A549 (cell line): ENCODE results near the gene S100A12. TPM values are rescaled to one million over a fixed set of nuclear protein-coding genes. Genes with fewer than 3 reads are reported as not detected.
A peak's percentile ranks its signal among the peaks of the same experiment; 100 is the strongest.

Experiments
- ATAC-seq, 2 experiments: fragments of 200-7000 bp in 1 of 2; fragments of >200 bp in 1 of 2; cut with Nextera tagmentation in 1 of 2; cut with Tn5 transposase in 1 of 2; 3 replicates each; pipeline versions ENCODE4 v1.8.0 to v1.9.1; 2018 to 2020; ENCODE audit warnings: mild to moderate bottlenecking in 1 of 2, moderate library complexity in 1 of 2
- CTCF ChIA-PET: fragments of 300-600 bp; sonication (Branson Sonifier 250); formaldehyde crosslinking; extraction: SDS; loops from one replicate; lab custom pipeline; 2021; ENCODE audit warnings: antibody characterized with exemption, inconsistent platforms; lab: Yijun Ruan, JAX
- POLR2A ChIA-PET: fragments of 350-600 bp; formaldehyde crosslinking; extraction: SDS; loops from one replicate; lab custom pipeline; 2021; ENCODE audit warnings: antibody characterized with exemption, inconsistent platforms; lab: Yijun Ruan, JAX
- DNase-seq, 2 experiments: peaks; one replicate each; pipeline versions ENCODE4 v3.0.0 to v3.0.0-alpha.2; 2011 to 2016; ENCODE audit warnings: low read depth in 1 of 2, low spot score in 1 of 2
- FAIRE-seq: peaks from 2 replicates; lab custom pipeline; 2011; peaks lifted over from hg19 to GRCh38; lab: Jason Lieb, UNC
- H3K27ac ChIP-seq, 2 experiments: fragments of >200 bp; sonication (Bioruptor Twin); formaldehyde crosslinking; 3 replicates each; pipeline ENCODE4 v1.5.1; 2016 to 2017
- H3K4me1 ChIP-seq: fragments of >200 bp; sonication (Bioruptor Twin); formaldehyde crosslinking; 3 replicates; pipeline ENCODE4 v1.6.1; 2016
- H3K4me2 ChIP-seq: fragments of >200 bp; sonication (Bioruptor Twin); formaldehyde crosslinking; 3 replicates; pipeline ENCODE4 v1.6.1; 2016
- H3K4me3 ChIP-seq: fragments of >200 bp; sonication (Bioruptor Twin); formaldehyde crosslinking; 3 replicates; pipeline ENCODE4 v1.5.1; 2016
- H3K9me3 ChIP-seq: fragments of >200 bp; sonication (Bioruptor Twin); formaldehyde crosslinking; 3 replicates; pipeline ENCODE4 v1.6.1; 2016
- BHLHE40 ChIP-seq: IDR thresholded peaks from 2 replicates; pipeline ENCODE4 v1.6.1; 2012; ENCODE audit warnings: low read depth, low read length, inconsistent platforms
- CHD4 ChIP-seq: fragments of 200-600 bp; sonication (generic); IDR thresholded peaks from 2 replicates; pipeline ENCODE4 v1.6.1; 2016; ENCODE audit warnings: antibody characterized with exemption, mild to moderate bottlenecking, borderline replicate concordance
- CTCF ChIP-seq: fragments of >200 bp; sonication (Bioruptor Twin); formaldehyde crosslinking; IDR thresholded peaks from 3 replicates; pipeline ENCODE4 v1.5.1; 2016
- EHF ChIP-seq: fragments of 250-450 bp; sonication (Bioruptor Pico); IDR thresholded peaks from 2 replicates; pipeline ENCODE4 v1.5.0; 2020; ENCODE audit warnings: mild to moderate bottlenecking
- EHMT2 ChIP-seq: fragments of 200-600 bp; sonication (generic); IDR thresholded peaks from 2 replicates; pipeline ENCODE4 v1.6.1; 2016; ENCODE audit warnings: antibody characterized with exemption, low read depth, mild to moderate bottlenecking, moderate library complexity
- ELK1 ChIP-seq: fragments of 150-350 bp; IDR thresholded peaks from 2 replicates; pipeline ENCODE4 v1.6.1; 2014; ENCODE audit warnings: low read depth, mild to moderate bottlenecking, low read length
- FOSL2 ChIP-seq, 2 experiments: fragments of 450-650 bp in 1 of 2; fragments of >200 bp in 1 of 2; sonication (Bioruptor Twin) in 1 of 2; formaldehyde crosslinking; IDR thresholded peaks; 2 replicates each; pipeline versions ENCODE4 v1.5.0 to v1.6.1; 2016 to 2020; ENCODE audit warnings: mild to moderate bottlenecking in 1 of 2, moderate library complexity in 1 of 2
- GATA3 ChIP-seq: IDR thresholded peaks from 2 replicates; pipeline ENCODE4 v1.6.1; 2012; ENCODE audit warnings: borderline replicate concordance
- HDAC2 ChIP-seq: fragments of 200-600 bp; sonication (generic); IDR thresholded peaks from 2 replicates; pipeline ENCODE4 v1.6.1; 2016
- HES2 ChIP-seq: fragments of >200 bp; sonication (Bioruptor Twin); formaldehyde crosslinking; IDR thresholded peaks from 2 replicates; pipeline ENCODE4 v1.6.1; 2016
- HOXA7 ChIP-seq: fragments of 250-450 bp; sonication (Bioruptor Pico); IDR thresholded peaks from 2 replicates; pipeline ENCODE4 v1.5.0; 2020; ENCODE audit warnings: mild to moderate bottlenecking, moderate library complexity
- HOXB13 ChIP-seq: fragments of 250-450 bp; sonication (Bioruptor Pico); IDR thresholded peaks from 2 replicates; pipeline ENCODE4 v1.5.0; 2020; ENCODE audit warnings: low read depth, mild to moderate bottlenecking, moderate library complexity
- JUNB ChIP-seq: fragments of >200 bp; sonication (Bioruptor Twin); formaldehyde crosslinking; IDR thresholded peaks from 2 replicates; pipeline ENCODE4 v1.6.1; 2016
- KDM1A ChIP-seq: fragments of 200-600 bp; sonication (generic); IDR thresholded peaks from 2 replicates; pipeline ENCODE4 v1.6.1; 2016; ENCODE audit warnings: low read depth, mild to moderate bottlenecking
- KDM5A ChIP-seq: fragments of 200-600 bp; sonication (generic); IDR thresholded peaks from 2 replicates; pipeline ENCODE4 v1.6.1; 2016; ENCODE audit warnings: antibody characterized with exemption, mild to moderate bottlenecking
- MAFK ChIP-seq: fragments of 450-650 bp; IDR thresholded peaks from 2 replicates; pipeline ENCODE4 v1.6.1; 2014; ENCODE audit not compliant: partially characterized antibody
- MAX ChIP-seq: IDR thresholded peaks from 2 replicates; pipeline ENCODE4 v1.6.1; 2012
- NPAS2 ChIP-seq: fragments of 250-450 bp; sonication (Bioruptor Pico); IDR thresholded peaks from 2 replicates; pipeline ENCODE4 v1.8.0; 2022; ENCODE audit warnings: mild to moderate bottlenecking, moderate library complexity, borderline replicate concordance
- PBX3 ChIP-seq: IDR thresholded peaks from 2 replicates; pipeline ENCODE4 v1.6.1; 2012
- POLR2AphosphoS2 ChIP-seq: conservative IDR thresholded peaks from 2 replicates; pipeline ENCODE4 v1.6.1; 2012; ENCODE audit warnings: low read length, improper control_type of control experiment, inconsistent platforms
- RAD21 ChIP-seq, 2 experiments: fragments of >200 bp in 1 of 2; sonication (Bioruptor Twin) in 1 of 2; formaldehyde crosslinking in 1 of 2; IDR thresholded peaks in 1 of 2; conservative IDR thresholded peaks in 1 of 2; 2 replicates in 1 of 2; 3 replicates in 1 of 2; pipeline ENCODE4 v1.6.1; 2012 to 2018; ENCODE audit warnings: inconsistent platforms in 1 of 2
- RARB ChIP-seq: fragments of 250-450 bp; sonication (Bioruptor Pico); IDR thresholded peaks from 2 replicates; pipeline ENCODE4 v1.8.0; 2021; ENCODE audit warnings: mild to moderate bottlenecking, moderate library complexity
- RNF2 ChIP-seq: fragments of 200-600 bp; sonication (generic); IDR thresholded peaks from 2 replicates; pipeline ENCODE4 v1.6.1; 2016; ENCODE audit warnings: low read depth, mild to moderate bottlenecking, antibody characterized with exemption, moderate library complexity, borderline replicate concordance
- SMC3 ChIP-seq: fragments of >200 bp; sonication (Bioruptor Twin); formaldehyde crosslinking; IDR thresholded peaks from 3 replicates; pipeline ENCODE4 v1.6.1; 2018; ENCODE audit warnings: inconsistent platforms
- TFCP2L1 ChIP-seq: fragments of 250-450 bp; sonication (Bioruptor Pico); IDR thresholded peaks from 2 replicates; pipeline ENCODE4 v1.5.0; 2021; ENCODE audit warnings: mild to moderate bottlenecking
- USF2 ChIP-seq: fragments of 450-650 bp; IDR thresholded peaks from 2 replicates; pipeline ENCODE4 v1.6.1; 2014; ENCODE audit warnings: antibody characterized with exemption
- ZC3H11A ChIP-seq: fragments of 450-650 bp; IDR thresholded peaks from 2 replicates; pipeline ENCODE4 v1.6.1; 2014; ENCODE audit warnings: antibody characterized with exemption, mild to moderate bottlenecking
- WGBS: methylation state at CpG from one replicate; pipeline ENCODE4 v1.1.6; 2017; ENCODE audit errors: missing lambda C conversion rate; 5-methylcytosine and 5-hydroxymethylcytosine counted together
- polyA plus RNA-seq, 4 experiments: library from polyadenylated mRNA; depleted of rRNA in 3 of 4; stranded (reverse); fragments of >200 nt; fragmentation: RNase III in 1 of 4; extraction: RNeasy Plus Mini Kit Qiagen cat#74134 plus additional on column Dnase treatment in 1 of 4; gene quantifications; 2 replicates in 3 of 4; 3 replicates in 1 of 4; pipeline ENCODE4 v1.2.3, GENCODE V29; 2011 to 2017

The S100A12 gene
- polyA plus RNA-seq, 2 of the 4 experiments (the other 2 are of a cell fraction): not detected

GRCh38 chr1:153401461-153401860 is 26.0 kb upstream of the S100A12 start:
- CTCF ChIA-PET: interaction anchor here (3.8 kb wide), 1 partner anchor 48 kb away, joined by 15 read pairs; no protein-coding TSS in a partner anchor
- H3K27ac ChIP-seq: no peak overlapping the region
- WGBS: 19% methylated on average over 9 of the region's 9 CpGs
- ATAC-seq: no peak
- no peak overlapping the region for H3K4me2 ChIP-seq
- H3K4me3 ChIP-seq: no peak overlapping the region
- no peak for TF ChIP-seq BHLHE40
- no peak for TF ChIP-seq CTCF
- TF ChIP-seq SMC3: no peak
- TF ChIP-seq MAFK: no peak
- no peak for TF ChIP-seq HOXA7
- TF ChIP-seq JUNB: no peak
- no peak for TF ChIP-seq RNF2
- TF ChIP-seq CHD4: no peak
- TF ChIP-seq HES2: no peak
- no peak for TF ChIP-seq EHMT2
- no peak for TF ChIP-seq RAD21 (conservative IDR thresholded peaks at IDR 0.05 in 1 of 2, IDR thresholded peaks at IDR 0.05 in 1 of 2)
- TF ChIP-seq, all 56 proteins: peak for 0
- DNase-seq: no peak
- POLR2A ChIA-PET: interaction anchor here (0.5 kb wide), 1 partner anchor 1290 kb away, joined by 4 read pairs; no protein-coding TSS in a partner anchor
- no peak for FAIRE-seq
- H3K9me3 ChIP-seq: 0 out of 3 replicates have a peak, but pooled peaks cover 4% of the 10 kb centered on the region
- no peaks in the 10 kb centered on the region for H3K4me1 ChIP-seq

GRCh38 chr1:153400244-153400643 is 24.8 kb upstream of the S100A12 start:
- ATAC-seq: peak in 1 of 2 experiments; percentile 57; a peak in 2 of 6 replicates
- FAIRE-seq: no peak
- Histone ChIP-seq H3K4me2 (no peak overlapping the region), H3K9me3 (0 out of 3 replicates have a peak, but pooled peaks cover 4% of the 10 kb centered on the region), H3K27ac (no peak overlapping the region), H3K4me3 (no peak overlapping the region), H3K4me1 (no peaks in the 10 kb centered on the region)
- DNase-seq: no peak
- CTCF ChIA-PET: interaction anchor here (1.1 to 3.0 kb wide), 8 partner anchors 29 to 104 kb away, joined by 3 to 23 read pairs (median 6); partner anchors contain the start of gene S100A9
- 15% methylated on average over 5 of the region's 5 CpGs for WGBS
- POLR2A ChIA-PET: no interaction called here
- no peak for TF ChIP-seq BHLHE40
- TF ChIP-seq RAD21 (conservative IDR thresholded peaks at IDR 0.05 in 1 of 2, IDR thresholded peaks at IDR 0.05 in 1 of 2): peak; percentile 17 to 31; a peak in 2 of 5 replicates

- 31% methylated on average over 7 of the region's 7 CpGs for WGBS
These were observed 24.1 kb upstream of the S100A12 start for GRCh38 chr1:153399401-153400055.

More at GRCh38 chr1:153399401-153400055, 24.1 kb upstream of the S100A12 start:
- H3K4me1 ChIP-seq: no peaks in the 10 kb centered on the region
- no peak overlapping the region for H3K27ac ChIP-seq
- TF ChIP-seq GATA3 (no peak), HOXA7 (no peak), FOSL2 (IDR thresholded peaks at IDR 0.05) (no peak), FOSL2 (CRISPR knock-in tag; IDR thresholded peaks at IDR 0.05) (no peak), TFCP2L1 (CRISPR knock-in tag) (no peak), ELK1 (no peak), MAX (no peak), PBX3 (no peak), NPAS2 (CRISPR knock-in tag) (no peak), KDM5A (no peak), HDAC2 (no peak), ZC3H11A (no peak), RNF2 (no peak), POLR2AphosphoS2 (no peak), EHF (CRISPR knock-in tag) (no peak), CHD4 (no peak), RARB (CRISPR knock-in tag) (no peak), USF2 (no peak), HES2 (no peak), KDM1A (no peak), HOXB13 (no peak)
- no peak overlapping the region for H3K4me2 ChIP-seq
- H3K9me3 ChIP-seq: no peaks in the 10 kb centered on the region
- DNase-seq (no peak), ATAC-seq (no peak), FAIRE-seq (no peak)
- no peak overlapping the region for H3K4me3 ChIP-seq
- CTCF ChIA-PET: interaction anchor here (1.1 to 3.0 kb wide), 8 partner anchors 30 to 104 kb away, joined by 3 to 23 read pairs (median 6); partner anchors contain the start of gene S100A9
- POLR2A ChIA-PET: no interaction called here
